Measurements from ENCODE around the gene AGMAT. TPM values are rescaled to one million over a fixed set of nuclear protein-coding genes. Genes with fewer than 3 reads are reported as not detected.

AGMAT gene
- total and polyA plus RNA-seq, 2 of the 8 experiments (the other 6 are each of a cell fraction or from before 2014, with no cell fraction given): 3.7 to 5.8 TPM

GRCh38 chr1:15526490-15527339 lies 58.1 kb downstream of the AGMAT start, which contains the start of gene DNAJC16 (continued):
- TF ChIP-seq ATF3 (IDR thresholded peaks at IDR 0.05; ENCODE audit: insufficient read depth, low read depth, low read length): peak; percentile 84
- peak; percentile 85 for TF ChIP-seq POLR2AphosphoS5 (IDR thresholded peaks at IDR 0.05; ENCODE audit: low read depth, low read length)
- TF ChIP-seq SP4 (IDR thresholded peaks at IDR 0.05; ENCODE audit: low read length): no peak
- TF ChIP-seq MAFK (IDR thresholded peaks at IDR 0.05; ENCODE audit: low read depth, low read length): no peak
- no peak for TF ChIP-seq FOSL1 (IDR thresholded peaks at IDR 0.05; ENCODE audit: insufficient read depth, low read depth, low read length)
- peak; percentile 89 for TF ChIP-seq PHF8 (conservative IDR thresholded peaks at IDR 0.05; ENCODE audit: low read depth, low read length)
- peak; percentile 72 for TF ChIP-seq KDM4A (IDR thresholded peaks at IDR 0.05; ENCODE audit: low read depth, low read length, severe bottlenecking)
- TF ChIP-seq GABPA (IDR thresholded peaks at IDR 0.05; ENCODE audit: borderline replicate concordance, insufficient read depth, low read length): peak; percentile 80; the same call in 1 of the 2 replicates
- peak; percentile 83; the same call in 1 of the 2 replicates for TF ChIP-seq MAX (IDR thresholded peaks at IDR 0.05)
- peak; percentile 18; the same call in 1 of the 2 replicates for TF ChIP-seq CHD2 (IDR thresholded peaks at IDR 0.05; ENCODE audit: low read length)
